SJSA1 (cell line): ENCODE data around the gene PEMT. TPM values are rescaled to one million over a fixed set of nuclear protein-coding genes. Genes with fewer than 3 reads are reported as not detected.
A peak's percentile ranks its signal among the peaks of the same experiment; 100 is the strongest.

ENCODE experiments used
- DNase-seq, 2 experiments: peaks; one replicate each; pipeline ENCODE4 v3.0.0-alpha.2; 2015 to 2020; ENCODE audit warnings: low spot score in 2 of 2, low read depth in 1 of 2
- H3K27ac ChIP-seq: fragments of 250-450 bp; sonication (Bioruptor Pico); 2 replicates; pipeline ENCODE4 v1.5.1; 2020; ENCODE audit warnings: mild to moderate bottlenecking, moderate library complexity
- H3K27me3 ChIP-seq: fragments of 250-450 bp; sonication (Bioruptor Pico); replicated peaks from 2 replicates; pipeline ENCODE4 v1.5.1; 2020; ENCODE audit warnings: mild to moderate bottlenecking, moderate library complexity
- H3K36me3 ChIP-seq: fragments of 250-450 bp; sonication (Bioruptor Pico); 2 replicates; pipeline ENCODE4 v1.5.1; 2020; ENCODE audit warnings: mild to moderate bottlenecking
- H3K4me1 ChIP-seq: fragments of 250-450 bp; sonication (Bioruptor Pico); replicated peaks from 2 replicates; pipeline ENCODE4 v1.6.1; 2021; ENCODE audit warnings: mild to moderate bottlenecking
- H3K4me3 ChIP-seq: fragments of 250-450 bp; sonication (Bioruptor Pico); 2 replicates; pipeline ENCODE4 v1.5.1; 2020; ENCODE audit warnings: mild to moderate bottlenecking
- H3K9me3 ChIP-seq: fragments of 250-450 bp; sonication (Bioruptor Pico); replicated peaks from 2 replicates; pipeline ENCODE4 v1.5.1; 2020; ENCODE audit warnings: mild to moderate bottlenecking
- total RNA-seq: library from RNA; depleted of rRNA; stranded (reverse); fragments of >200 nt; shearing (Covaris generic); gene quantifications from 2 replicates; pipeline ENCODE4 v1.2.3, GENCODE V29; 2014

The PEMT gene
- total RNA-seq, 1 experiment from 2014 or later = 49.2 TPM

- Histone ChIP-seq H3K4me1 (no peaks in the 10 kb centered on the region), H3K36me3 (no peaks in the 10 kb centered on the region), H3K27me3 (no peaks in the 10 kb centered on the region), H3K27ac (no peak overlapping the region), H3K4me3 (no peak overlapping the region), H3K9me3 (no peaks in the 10 kb centered on the region)
- DNase-seq = no peak
Observed at GRCh38 chr17:17560167-17560566, 31.3 kb downstream of the PEMT start.

- Histone ChIP-seq H3K27me3 (no peaks in the 10 kb centered on the region), H3K4me1 (no peaks in the 10 kb centered on the region), H3K4me3 (no peak overlapping the region), H3K27ac (no peak overlapping the region), H3K9me3 (no peaks in the 10 kb centered on the region), H3K36me3 (no peaks in the 10 kb centered on the region)
- DNase-seq = no peak
Observed at GRCh38 chr17:17559164-17559563, 32.3 kb downstream of the PEMT start.

GRCh38 chr17:17558431-17558830, 33.1 kb downstream of the PEMT start:
- Histone ChIP-seq H3K4me3 (no peak overlapping the region), H3K27me3 (no peaks in the 10 kb centered on the region), H3K4me1 (no peaks in the 10 kb centered on the region), H3K9me3 (no peaks in the 10 kb centered on the region), H3K36me3 (no peaks in the 10 kb centered on the region), H3K27ac (no peak overlapping the region)
- no peak for DNase-seq

- Histone ChIP-seq H3K4me1 (no peaks in the 10 kb centered on the region), H3K27me3 (no peaks in the 10 kb centered on the region), H3K27ac (no peak overlapping the region), H3K4me3 (no peak overlapping the region), H3K36me3 (no peaks in the 10 kb centered on the region), H3K9me3 (no peaks in the 10 kb centered on the region)
- no peak for DNase-seq
Observed at GRCh38 chr17:17557796-17558195, 33.7 kb downstream of the PEMT start.

GRCh38 chr17:17556671-17557070, 34.8 kb downstream of the PEMT start:
- Histone ChIP-seq H3K27ac (no peak overlapping the region), H3K4me1 (peaks cover under 1% of the 10 kb centered on the region), H3K9me3 (no peaks in the 10 kb centered on the region), H3K27me3 (no peaks in the 10 kb centered on the region), H3K36me3 (no peaks in the 10 kb centered on the region), H3K4me3 (no peak overlapping the region)
- no peak for DNase-seq

GRCh38 chr17:17555906-17556305, 35.6 kb downstream of the PEMT start:
- Histone ChIP-seq H3K4me1 (peaks cover 8% of the 10 kb centered on the region), H3K4me3 (no peak overlapping the region), H3K36me3 (no peaks in the 10 kb centered on the region), H3K27me3 (no peaks in the 10 kb centered on the region), H3K27ac (no peak overlapping the region), H3K9me3 (no peaks in the 10 kb centered on the region)
- DNase-seq = no peak

GRCh38 chr17:17555151-17555550, 36.4 kb downstream of the PEMT start:
- Histone ChIP-seq H3K4me1 (peaks cover 8% of the 10 kb centered on the region), H3K9me3 (no peaks in the 10 kb centered on the region), H3K4me3 (no peak overlapping the region), H3K27me3 (no peaks in the 10 kb centered on the region), H3K27ac (no peak overlapping the region), H3K36me3 (no peaks in the 10 kb centered on the region)
- DNase-seq = no peak

GRCh38 chr17:17554266-17554665, 37.2 kb downstream of the PEMT start:
- DNase-seq = no peak
- Histone ChIP-seq H3K4me3 (no peak overlapping the region), H3K27ac (no peak overlapping the region), H3K27me3 (no peaks in the 10 kb centered on the region), H3K4me1 (peaks cover 8% of the 10 kb centered on the region), H3K36me3 (no peaks in the 10 kb centered on the region), H3K9me3 (no peaks in the 10 kb centered on the region)

GRCh38 chr17:17553217-17554195, 38.0 kb downstream of the PEMT start:
- no peak overlapping the region for H3K27ac ChIP-seq
- no peak for DNase-seq
- H3K27me3 ChIP-seq = no peaks in the 10 kb centered on the region
- peaks cover 8% of the 10 kb centered on the region for H3K4me1 ChIP-seq
- no peaks in the 10 kb centered on the region for H3K9me3 ChIP-seq
- H3K36me3 ChIP-seq = no peaks in the 10 kb centered on the region
- no peak overlapping the region for H3K4me3 ChIP-seq

GRCh38 chr17:17552351-17553216, 38.9 kb downstream of the PEMT start:
- no peak for DNase-seq
- H3K27me3 ChIP-seq = no peaks in the 10 kb centered on the region
- H3K4me1 ChIP-seq = peaks cover 8% of the 10 kb centered on the region
- no peaks in the 10 kb centered on the region for H3K9me3 ChIP-seq
- H3K4me3 ChIP-seq = no peak overlapping the region
- no peaks in the 10 kb centered on the region for H3K36me3 ChIP-seq
- H3K27ac ChIP-seq = no peak overlapping the region

- Histone ChIP-seq H3K27ac (no peak overlapping the region), H3K36me3 (no peaks in the 10 kb centered on the region), H3K4me3 (no peak overlapping the region), H3K9me3 (no peaks in the 10 kb centered on the region), H3K27me3 (no peaks in the 10 kb centered on the region), H3K4me1 (peaks cover 8% of the 10 kb centered on the region)
- DNase-seq = peak; percentile 33 to 60
Observed at GRCh38 chr17:17551361-17551760, 40.1 kb downstream of the PEMT start.

GRCh38 chr17:17549732-17550366, 41.7 kb downstream of the PEMT start:
- no peak overlapping the region for H3K27ac ChIP-seq
- no peaks in the 10 kb centered on the region for H3K27me3 ChIP-seq
- H3K4me1 ChIP-seq = peaks cover 17% of the 10 kb centered on the region
- no peak overlapping the region for H3K4me3 ChIP-seq
- H3K36me3 ChIP-seq = no peaks in the 10 kb centered on the region
- no peak for DNase-seq
- H3K9me3 ChIP-seq = no peaks in the 10 kb centered on the region

GRCh38 chr17:17548044-17548443, 43.5 kb downstream of the PEMT start:
- Histone ChIP-seq H3K36me3 (no peaks in the 10 kb centered on the region), H3K9me3 (no peaks in the 10 kb centered on the region), H3K4me1 (peaks cover 17% of the 10 kb centered on the region), H3K4me3 (no peak overlapping the region), H3K27ac (no peak overlapping the region), H3K27me3 (no peaks in the 10 kb centered on the region)
- no peak for DNase-seq
